ENCODE results near the gene RNF220.

RNF220 gene

GRCh38 chr1:44437107-44437716 lies 32.2 kb downstream of the RNF220 start:
- in situ Hi-C loops (cut with HindIII; ENCODE audit: low pct_ligation_motif_present, low sequenced_read_pairs), result no loop called here
- no peak for TF ChIP-seq CTCF (IDR thresholded peaks at IDR 0.05; ENCODE audit: low read depth, low read length, missing control alignments)
- Histone ChIP-seq H3K4me3 (ENCODE audit: low read depth, low read length) (no peak overlapping the region), H3K27ac (no peak overlapping the region), H3K27me3 (replicated peaks) (peaks cover 6% of the 10 kb centered on the region), H3K36me3 (replicated peaks) (no peaks in the 10 kb centered on the region)
- no peak for DNase-seq

- Histone ChIP-seq H3K27ac (no peak overlapping the region), H3K36me3 (replicated peaks) (no peaks in the 10 kb centered on the region), H3K27me3 (replicated peaks) (peaks cover 8% of the 10 kb centered on the region), H3K4me3 (ENCODE audit: low read depth, low read length) (no peak overlapping the region)
- TF ChIP-seq CTCF (IDR thresholded peaks at IDR 0.05; ENCODE audit: low read depth, low read length, missing control alignments), result no peak
- no peak for DNase-seq
- in situ Hi-C loops (cut with HindIII; ENCODE audit: low pct_ligation_motif_present, low sequenced_read_pairs), result no loop called here
Measured at GRCh38 chr1:44442791-44443190, 37.7 kb downstream of the RNF220 start.

- H3K36me3 ChIP-seq (replicated peaks), result no peaks in the 10 kb centered on the region
- in situ Hi-C loops (cut with HindIII; ENCODE audit: low pct_ligation_motif_present, low sequenced_read_pairs), result no loop called here
- no peak for DNase-seq
- TF ChIP-seq CTCF (IDR thresholded peaks at IDR 0.05; ENCODE audit: low read depth, low read length, missing control alignments), result no peak
- no peak overlapping the region for H3K4me3 ChIP-seq (ENCODE audit: low read depth, low read length)
- H3K27me3 ChIP-seq (replicated peaks), result peaks cover 2% of the 10 kb centered on the region
- H3K27ac ChIP-seq, result no peak overlapping the region
Measured at GRCh38 chr1:44447051-44447810, 42.2 kb downstream of the RNF220 start.

GRCh38 chr1:44453798-44454349 lies 48.8 kb downstream of the RNF220 start:
- TF ChIP-seq CTCF (IDR thresholded peaks at IDR 0.05; ENCODE audit: low read depth, low read length, missing control alignments), result no peak
- peaks cover 9% of the 10 kb centered on the region for H3K27me3 ChIP-seq (replicated peaks)
- no peaks in the 10 kb centered on the region for H3K36me3 ChIP-seq (replicated peaks)
- no peak for DNase-seq
- no peak overlapping the region for H3K4me3 ChIP-seq (ENCODE audit: low read depth, low read length)
- in situ Hi-C loops (cut with HindIII; ENCODE audit: low pct_ligation_motif_present, low sequenced_read_pairs), result no loop called here
- H3K27ac ChIP-seq, result no peak overlapping the region

GRCh38 chr1:44454704-44455103 lies 49.6 kb downstream of the RNF220 start:
- no peak for TF ChIP-seq CTCF (IDR thresholded peaks at IDR 0.05; ENCODE audit: low read depth, low read length, missing control alignments)
- Histone ChIP-seq H3K27ac (no peak overlapping the region), H3K27me3 (replicated peaks) (peaks cover 9% of the 10 kb centered on the region), H3K36me3 (replicated peaks) (no peaks in the 10 kb centered on the region), H3K4me3 (ENCODE audit: low read depth, low read length) (no peak overlapping the region)
- no peak for DNase-seq
- in situ Hi-C loops (cut with HindIII; ENCODE audit: low pct_ligation_motif_present, low sequenced_read_pairs), result no loop called here
